Measurements from ENCODE around the gene RAN.

Gene RAN

DNA sequence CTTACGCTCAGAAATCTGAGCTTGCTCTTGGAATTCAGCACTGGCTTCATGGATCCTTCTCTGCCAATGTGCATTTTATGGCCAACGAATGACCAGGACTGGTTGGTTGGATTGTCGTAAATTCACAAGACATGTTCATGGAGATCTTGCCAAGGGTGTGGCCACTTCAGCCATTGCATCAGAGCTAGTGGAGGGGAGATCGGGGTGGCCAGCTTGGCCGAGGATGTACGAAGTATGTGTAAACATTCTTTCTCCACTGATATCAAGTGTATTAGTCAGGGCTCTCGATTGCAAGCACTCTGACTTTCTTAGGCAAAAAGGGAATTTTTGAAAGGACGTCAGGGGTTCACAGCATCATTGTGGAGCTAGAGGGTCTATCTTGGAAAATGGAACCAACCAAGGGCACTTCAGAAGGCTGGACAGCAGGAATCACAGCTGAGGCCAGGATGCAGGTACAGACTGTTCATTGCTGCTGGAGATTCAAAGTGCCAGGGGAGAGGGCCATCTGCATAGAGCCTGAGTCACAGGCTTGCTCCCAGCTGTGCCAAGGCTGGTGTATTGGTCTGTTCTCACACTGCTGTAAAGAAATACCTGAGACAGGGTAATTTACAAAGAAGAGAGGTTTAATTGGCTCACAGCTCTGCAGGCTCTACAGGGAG, 49.0 kb downstream of the RAN start:
- DNase-seq (ENCODE audit: low read depth) = peak; percentile 69
- H3K4me3 ChIP-seq (replicated peaks; ENCODE audit: low read depth, low read length) = no peak overlapping the region
- TF ChIP-seq, protein P1, sequence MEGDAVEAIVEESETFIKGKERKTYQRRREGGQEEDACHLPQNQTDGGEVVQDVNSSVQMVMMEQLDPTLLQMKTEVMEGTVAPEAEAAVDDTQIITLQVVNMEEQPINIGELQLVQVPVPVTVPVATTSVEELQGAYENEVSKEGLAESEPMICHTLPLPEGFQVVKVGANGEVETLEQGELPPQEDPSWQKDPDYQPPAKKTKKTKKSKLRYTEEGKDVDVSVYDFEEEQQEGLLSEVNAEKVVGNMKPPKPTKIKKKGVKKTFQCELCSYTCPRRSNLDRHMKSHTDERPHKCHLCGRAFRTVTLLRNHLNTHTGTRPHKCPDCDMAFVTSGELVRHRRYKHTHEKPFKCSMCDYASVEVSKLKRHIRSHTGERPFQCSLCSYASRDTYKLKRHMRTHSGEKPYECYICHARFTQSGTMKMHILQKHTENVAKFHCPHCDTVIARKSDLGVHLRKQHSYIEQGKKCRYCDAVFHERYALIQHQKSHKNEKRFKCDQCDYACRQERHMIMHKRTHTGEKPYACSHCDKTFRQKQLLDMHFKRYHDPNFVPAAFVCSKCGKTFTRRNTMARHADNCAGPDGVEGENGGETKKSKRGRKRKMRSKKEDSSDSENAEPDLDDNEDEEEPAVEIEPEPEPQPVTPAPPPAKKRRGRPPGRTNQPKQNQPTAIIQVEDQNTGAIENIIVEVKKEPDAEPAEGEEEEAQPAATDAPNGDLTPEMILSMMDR (IDR thresholded peaks at IDR 0.05; ENCODE audit: low read length, missing control alignments) = no peak

DNA sequence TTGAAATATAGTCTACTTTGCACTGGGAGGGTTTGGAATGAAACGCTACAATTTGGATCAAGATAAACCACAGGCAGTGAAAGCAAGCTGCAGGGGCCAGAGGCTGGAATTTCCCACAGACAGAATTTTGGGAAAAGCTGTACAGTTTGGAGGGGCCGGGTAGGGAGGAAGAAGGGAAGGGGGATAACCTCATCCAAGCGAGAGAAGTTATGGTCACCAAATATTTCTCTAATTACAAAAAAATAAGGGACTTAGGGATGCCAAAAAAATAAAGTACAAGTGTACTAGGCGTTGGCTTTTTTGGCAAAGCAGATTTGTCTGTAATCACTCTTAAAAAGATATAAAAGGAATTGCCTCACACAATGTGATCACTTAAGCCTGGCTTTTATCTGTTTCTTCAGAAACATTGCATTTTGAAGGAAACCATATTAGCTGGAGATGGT, 50.7 kb downstream of the RAN start:
- H3K4me3 ChIP-seq (replicated peaks; ENCODE audit: low read depth, low read length) = no peak overlapping the region
- no peak for DNase-seq (ENCODE audit: low read depth)
- TF ChIP-seq, protein P1 (IDR thresholded peaks at IDR 0.05; ENCODE audit: low read length, missing control alignments) = no peak

DNA sequence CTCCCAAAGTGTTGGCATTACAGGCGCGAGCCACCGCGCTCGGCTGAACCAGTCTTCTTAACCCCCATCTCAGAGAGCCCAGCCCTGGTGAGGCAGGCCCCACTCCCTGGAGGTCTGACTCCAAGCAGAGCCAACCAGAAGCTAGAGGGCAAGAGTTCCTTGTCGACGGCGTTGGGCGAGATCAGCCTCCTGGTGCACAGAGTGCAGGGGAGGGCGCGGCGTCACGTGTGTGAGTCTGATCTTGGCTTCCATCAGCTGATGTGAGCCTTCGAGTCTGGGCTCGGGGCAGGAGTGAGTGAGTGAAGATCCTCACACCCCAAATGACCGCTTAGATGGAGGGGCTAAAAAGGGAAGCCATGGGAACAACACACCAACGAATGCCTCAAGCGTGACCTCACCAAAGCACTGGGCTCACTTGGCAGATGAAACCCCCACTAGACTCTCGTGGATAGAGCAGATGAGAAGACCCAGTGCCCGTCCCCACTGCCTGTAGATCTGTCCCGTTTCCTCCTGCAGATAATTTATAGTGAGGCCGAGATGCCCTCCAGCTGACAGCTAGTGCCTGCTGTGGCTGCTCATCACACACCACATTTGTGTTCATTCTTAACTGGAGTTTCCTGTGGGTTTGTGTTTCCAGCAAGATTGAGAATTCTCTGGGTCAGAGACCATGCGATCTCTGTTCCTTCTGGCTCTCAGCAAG, 53.2 kb downstream of the RAN start:
- H3K4me3 ChIP-seq (replicated peaks; ENCODE audit: low read depth, low read length) = no peak overlapping the region
- TF ChIP-seq, protein P1 (IDR thresholded peaks at IDR 0.05; ENCODE audit: low read length, missing control alignments) = no peak

DNA sequence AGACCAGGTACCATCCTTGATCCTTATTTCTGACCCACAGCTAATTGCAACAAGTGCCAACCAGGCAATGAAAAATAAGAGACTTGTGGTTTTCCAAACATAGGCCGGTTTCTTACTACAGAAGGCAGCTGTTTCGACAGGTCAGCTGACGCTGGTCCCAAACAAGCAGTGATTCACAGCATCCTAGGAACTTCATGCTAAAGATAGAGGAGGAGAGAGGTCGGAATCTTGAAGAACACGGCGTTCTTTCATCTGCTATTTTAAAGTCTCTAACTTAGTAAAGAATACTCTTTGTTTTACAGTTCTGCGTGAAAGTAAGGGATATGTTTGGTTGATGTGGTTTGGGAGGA, 53.8 kb downstream of the RAN start:
- DNase-seq (ENCODE audit: low read depth) = peak; percentile 16
- TF ChIP-seq, protein P1 (IDR thresholded peaks at IDR 0.05; ENCODE audit: low read length, missing control alignments) = no peak
- H3K4me3 ChIP-seq (replicated peaks; ENCODE audit: low read depth, low read length) = no peak overlapping the region

More for the DNA sequence above, 53.2 kb downstream of the RAN start:
- no peak for DNase-seq (ENCODE audit: low read depth)
